Stimulated activated CD4-positive, alpha-beta T cell treated with anti-CD3 and anti-CD28 coated beads, TNF-alpha, amount 100 ng/mL, for 24 hours (primary cell): Measurements from ENCODE around the gene TAS2R3.
"Not testable (repeated sequence)": the region's sequence is repeated elsewhere in the genome, so short reads cannot be mapped to it uniquely, and the experiment has no call there.

Experiments used
- DNase-seq, 3 experiments: peaks; one replicate each; pipeline ENCODE4 v3.0.0-alpha.2; 2020; ENCODE audit warnings: low read depth in 3 of 3

Gene TAS2R3, protein sequence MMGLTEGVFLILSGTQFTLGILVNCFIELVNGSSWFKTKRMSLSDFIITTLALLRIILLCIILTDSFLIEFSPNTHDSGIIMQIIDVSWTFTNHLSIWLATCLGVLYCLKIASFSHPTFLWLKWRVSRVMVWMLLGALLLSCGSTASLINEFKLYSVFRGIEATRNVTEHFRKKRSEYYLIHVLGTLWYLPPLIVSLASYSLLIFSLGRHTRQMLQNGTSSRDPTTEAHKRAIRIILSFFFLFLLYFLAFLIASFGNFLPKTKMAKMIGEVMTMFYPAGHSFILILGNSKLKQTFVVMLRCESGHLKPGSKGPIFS

DNA sequence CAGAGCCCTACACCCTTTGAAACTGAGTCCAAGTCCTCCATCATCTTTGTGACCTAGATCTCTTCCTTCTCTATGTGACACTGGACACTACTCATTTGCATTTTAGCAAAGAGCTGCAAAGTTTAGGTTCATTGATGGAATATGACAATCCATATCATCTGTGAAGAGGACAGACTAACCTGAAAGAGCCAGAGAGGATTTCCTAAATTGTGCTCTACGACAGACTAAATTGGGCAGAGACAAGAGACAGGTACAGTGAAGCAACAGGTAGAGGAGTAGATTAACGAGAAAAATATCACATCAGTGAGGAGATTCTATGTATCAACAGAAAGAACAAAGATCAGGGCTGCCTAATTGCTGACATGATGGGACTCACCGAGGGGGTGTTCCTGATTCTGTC is at the start of gene TAS2R3:
TAS2R3 (plus strand) TSS at position 301 of the 400 bp plus-strand sequence; CDS start at position 363, 62 bp downstream.
- no peak for DNase-seq

DNA sequence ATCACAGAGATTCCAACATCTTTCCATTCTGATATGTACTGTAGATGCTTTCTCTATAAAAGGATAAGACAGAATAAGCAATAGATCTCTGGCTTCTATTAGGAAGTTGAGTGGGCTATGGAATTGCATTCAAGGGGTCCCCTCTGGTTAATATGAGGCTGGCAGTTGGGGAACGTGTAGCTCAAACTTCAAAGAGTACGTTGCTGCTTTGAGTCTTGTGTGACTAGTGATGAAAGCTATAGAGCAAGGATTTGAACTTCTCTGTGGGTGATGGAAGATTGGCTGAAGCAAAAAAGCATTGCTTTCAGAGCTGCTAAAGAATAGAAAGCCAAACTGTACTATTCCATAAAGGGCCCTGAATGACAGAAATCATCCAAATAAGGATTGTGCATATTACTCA is 49.3 kb upstream of the TAS2R3 start:
- no peak for DNase-seq

DNA sequence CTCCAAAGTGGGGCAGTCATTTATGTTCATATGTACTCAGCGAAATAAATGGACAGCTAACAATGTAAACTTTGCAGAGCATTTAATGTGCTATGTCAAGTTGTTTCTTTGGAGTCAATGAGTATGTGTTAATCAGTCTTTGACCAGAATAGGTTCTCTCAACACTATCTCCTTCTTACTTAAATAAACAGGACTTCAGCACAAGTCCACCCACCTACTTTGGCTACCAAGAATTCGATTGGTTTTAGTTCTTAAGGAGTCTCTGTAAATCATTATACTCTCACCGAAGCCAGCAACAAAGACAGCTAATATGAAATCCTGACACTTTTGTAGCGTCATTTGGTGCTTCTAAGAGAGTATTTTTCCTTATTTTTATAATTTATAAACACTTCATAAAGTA is 48.9 kb upstream of the TAS2R3 start:
- no peak for DNase-seq

DNA sequence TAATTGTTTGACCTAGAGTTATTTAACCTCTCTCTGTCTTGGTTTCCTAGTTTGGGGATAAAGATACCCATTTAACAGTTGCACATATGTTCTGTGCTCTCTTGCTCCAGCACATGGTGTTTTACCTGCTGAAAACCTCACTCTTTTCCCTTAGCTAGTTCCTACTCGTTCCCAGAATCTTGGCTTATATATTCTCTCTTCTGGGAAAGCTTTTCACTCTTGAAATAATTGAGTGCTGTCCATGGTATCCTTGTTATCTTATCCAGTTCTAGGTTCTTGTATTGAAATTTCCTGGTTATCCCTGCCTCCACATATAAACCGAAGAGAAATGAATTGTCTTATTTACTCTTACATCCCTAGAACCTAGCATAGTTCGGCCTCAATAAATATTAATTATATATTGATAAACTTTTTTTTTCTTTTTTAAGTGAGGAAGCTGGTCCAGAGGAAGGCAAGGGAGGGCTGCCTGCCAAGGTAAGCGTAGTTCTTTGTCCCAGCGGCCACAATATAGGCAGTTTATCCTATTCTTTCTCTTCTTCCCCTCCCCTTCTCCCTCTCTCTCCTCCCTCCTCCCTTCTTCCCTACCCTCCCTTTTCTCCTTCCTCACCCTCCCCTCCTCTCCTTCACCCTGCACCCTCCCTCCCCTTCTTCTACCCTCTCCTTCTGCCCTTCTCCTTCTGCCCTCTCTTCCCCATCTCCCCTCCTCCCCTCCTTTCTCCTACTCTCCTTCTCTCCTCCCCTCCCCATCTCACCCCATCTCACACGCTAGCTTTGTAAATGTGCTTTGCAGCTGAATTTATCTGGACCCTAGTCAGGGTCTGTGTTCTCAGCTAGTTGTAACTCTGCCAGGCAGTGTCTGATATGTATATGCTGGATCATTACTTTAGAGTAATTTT is 47.9 kb upstream of the TAS2R3 start:
- no peak for DNase-seq

DNA sequence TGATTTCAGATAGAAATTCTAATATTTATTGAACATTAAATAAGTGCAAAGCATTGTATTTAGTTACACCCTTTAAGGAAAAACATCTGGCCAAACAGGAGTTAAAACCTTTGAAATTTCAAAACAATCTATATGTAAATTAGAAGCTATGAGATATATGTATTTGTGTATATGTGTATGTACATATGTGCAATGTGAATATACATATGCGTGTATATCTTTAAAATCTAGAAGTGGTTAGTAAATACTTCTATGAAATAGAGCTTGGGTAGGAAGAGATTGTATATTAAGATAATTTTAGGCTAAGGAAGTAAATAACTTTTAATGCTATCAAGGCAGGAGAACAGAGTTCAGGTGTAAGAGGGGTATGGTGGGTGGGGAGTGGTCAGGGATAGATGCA is 46.4 kb upstream of the TAS2R3 start:
- no peak for DNase-seq

DNA sequence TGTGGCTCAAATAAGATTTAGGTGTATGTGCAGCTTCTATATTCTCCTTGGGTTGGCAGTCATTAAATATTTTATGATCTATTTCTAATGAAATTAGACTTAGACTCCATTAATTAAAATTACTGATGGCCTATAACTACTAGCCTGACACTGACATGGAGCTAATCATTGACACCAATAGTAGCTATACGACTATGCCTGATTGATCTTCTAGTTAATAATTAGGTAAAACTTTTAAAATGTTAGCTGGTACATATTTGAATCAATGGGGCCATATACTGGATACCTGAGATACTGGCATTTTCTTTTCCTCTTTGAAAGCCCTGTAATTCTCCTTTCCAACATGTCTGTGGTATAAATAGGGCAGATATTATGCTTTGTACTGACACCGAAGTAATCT is 41.4 kb upstream of the TAS2R3 start:
- DNase-seq = no peak

DNA sequence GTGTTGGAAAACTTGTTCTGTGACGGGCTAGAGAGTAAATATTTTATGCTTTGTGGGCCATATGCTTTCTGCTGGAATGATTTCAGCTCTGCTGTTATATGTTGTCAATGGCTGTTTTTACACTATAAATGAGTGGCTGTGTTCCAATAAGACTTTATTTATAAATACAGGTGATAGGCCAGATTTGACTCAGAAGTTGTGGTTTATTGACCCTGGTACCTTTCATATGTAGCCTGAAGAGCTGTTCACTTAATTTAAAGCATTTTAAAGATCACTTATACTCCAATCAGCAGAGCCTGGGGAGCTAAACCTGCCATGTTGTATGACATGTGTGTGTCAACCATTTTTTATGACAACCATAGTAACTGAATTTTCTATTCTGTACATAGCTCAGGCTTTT is 34.9 kb upstream of the TAS2R3 start:
- DNase-seq = no peak

DNA sequence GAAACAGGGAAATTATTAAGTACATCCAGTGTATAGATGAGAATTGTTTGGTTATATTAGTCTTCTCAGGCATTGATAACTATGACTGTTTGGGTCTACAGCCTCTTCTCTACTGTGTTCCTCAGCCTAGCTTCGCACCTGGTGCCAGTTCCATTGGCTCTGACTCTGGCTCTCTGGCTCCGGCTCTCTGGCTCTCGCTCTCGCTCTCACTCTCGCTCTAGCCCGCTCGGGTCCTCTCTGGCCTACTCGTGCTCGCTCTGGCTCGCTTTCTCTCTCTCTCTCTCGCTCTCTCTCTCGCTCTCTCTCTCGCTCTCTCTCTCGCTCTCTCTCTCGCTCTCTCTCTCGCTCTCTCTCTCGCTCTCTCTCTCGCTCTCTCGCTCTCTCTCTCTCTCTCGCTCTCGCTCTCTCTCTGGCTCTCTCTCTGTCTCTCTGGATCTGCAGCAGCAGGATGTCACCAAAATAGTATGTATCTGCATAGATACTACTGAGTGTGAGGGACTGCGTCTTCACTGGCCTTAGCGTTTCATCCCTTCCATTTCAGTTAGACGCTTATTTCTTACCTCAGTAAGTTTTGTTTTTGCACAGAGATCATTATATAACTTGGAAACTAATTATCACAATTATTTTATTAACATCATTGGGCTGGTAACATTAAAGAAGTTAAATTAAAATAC is 32.3 kb upstream of the TAS2R3 start:
- no peak for DNase-seq

DNA sequence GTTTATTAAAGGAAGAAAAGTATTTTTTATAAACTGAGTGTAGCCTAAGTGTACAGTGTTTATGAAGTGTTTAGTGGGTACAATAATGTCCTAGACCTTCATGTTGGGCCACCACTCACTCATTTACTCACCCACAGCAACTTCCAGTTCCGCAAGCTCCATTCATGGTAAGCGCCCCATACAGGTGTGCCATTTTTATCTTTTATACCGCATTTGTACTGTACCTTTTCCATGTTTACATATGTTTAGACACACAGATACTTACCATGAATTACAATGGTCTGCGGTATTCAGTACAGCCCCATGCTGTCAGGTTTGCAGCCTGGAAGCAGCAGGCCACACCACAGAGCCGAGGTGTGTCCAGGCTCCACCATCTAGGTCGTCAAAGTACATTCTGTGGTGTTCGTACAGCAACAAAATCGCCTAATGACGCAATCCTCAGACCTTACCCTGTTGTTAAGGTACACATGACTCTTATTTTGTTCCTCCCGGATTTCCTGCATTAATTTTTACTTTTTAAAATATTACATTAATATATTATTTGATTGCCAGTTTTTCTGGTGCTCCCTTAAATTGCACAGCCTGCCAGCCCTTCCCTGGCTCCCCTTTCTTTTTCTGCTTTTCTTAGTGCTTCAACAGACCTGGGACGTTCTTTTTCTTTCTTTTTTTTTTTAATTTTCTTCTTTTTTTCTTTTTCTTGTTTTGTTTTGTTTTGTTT is 26.6 kb upstream of the TAS2R3 start:
- DNase-seq = no peak

DNA sequence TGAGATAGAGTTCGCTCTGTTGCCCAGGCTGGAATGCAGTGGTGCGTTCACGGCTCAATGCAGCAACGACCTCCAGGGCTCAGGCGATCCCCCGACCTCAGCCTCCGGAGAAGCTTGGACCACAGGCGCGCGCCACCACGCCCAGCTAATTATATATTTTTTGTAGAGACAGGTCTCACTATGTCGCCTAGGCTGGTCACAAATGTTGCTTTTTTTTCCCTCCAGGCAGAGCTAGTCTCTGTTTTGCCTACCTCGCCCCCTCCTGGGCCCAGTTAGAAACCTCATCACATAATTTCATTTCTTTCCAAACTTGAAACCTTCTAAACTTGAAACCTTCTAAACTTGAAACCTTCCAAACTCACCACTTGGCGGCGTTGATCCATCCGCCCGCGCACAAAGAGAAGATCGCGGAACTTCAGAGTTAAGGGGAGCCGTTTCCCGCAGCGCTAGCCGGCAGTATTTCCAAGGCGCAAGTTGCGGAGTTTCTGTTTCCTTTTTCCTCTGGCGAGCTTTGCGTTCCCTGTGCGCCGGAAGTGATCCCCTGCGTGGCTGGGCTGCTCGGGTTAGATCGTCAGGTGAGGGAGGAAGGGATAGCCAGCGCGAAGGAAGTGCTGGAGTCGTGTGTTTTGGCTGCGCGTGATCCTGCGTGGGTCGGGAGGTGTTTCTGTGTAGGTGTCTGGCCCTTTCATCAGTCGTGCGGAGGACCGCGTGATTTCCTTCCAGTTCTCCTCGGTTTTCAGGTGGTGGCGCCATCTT is 25.9 kb upstream of the TAS2R3 start, which contains the start of gene SSBP1:
SSBP1 (plus strand) TSS at position 523 of the 756 bp plus-strand sequence. CDS start 809 bp downstream, outside the sequence.
- DNase-seq = peak; percentile 80 to 90 (median 89)

DNA sequence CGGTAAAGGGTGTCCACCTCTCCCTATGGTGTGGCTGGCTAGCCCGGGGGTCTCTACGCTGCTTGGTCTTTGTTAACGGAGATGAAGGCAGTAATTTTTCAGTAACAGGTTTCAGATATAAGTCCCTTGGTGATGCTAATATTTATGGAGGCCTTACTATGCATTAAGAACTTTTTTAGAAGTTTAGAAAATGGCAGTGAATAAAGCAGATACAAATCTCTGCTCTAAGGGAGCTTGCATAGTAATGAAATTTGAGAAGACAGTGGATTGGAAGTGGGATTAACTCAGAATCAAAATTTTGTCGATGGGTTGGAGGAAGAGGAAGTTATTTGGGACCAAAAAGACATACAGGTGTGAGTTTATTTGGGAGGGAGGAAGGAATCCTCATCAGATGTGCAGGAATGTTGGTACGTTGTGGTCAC is 25.3 kb upstream of the TAS2R3 start:
- DNase-seq = no peak

DNA sequence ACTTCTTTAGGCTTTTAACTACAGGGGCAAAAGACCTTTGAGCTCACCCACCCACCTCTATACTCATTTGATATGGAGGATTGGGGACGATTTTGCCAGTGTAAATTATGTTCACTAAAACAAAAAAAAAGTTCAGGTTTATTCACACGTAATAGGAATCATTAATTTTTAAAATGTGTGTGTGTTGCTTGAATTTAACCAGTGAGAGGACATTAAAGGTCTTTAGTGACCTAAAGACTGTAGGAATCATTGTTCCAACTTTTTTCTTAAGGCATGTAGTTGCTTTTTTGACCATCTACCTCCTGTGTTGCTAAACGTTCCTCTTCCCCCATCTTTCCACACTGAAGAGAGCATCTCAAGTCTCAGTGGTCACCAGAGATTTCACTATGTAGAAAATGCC is 24.6 kb upstream of the TAS2R3 start:
- DNase-seq = no peak

DNA sequence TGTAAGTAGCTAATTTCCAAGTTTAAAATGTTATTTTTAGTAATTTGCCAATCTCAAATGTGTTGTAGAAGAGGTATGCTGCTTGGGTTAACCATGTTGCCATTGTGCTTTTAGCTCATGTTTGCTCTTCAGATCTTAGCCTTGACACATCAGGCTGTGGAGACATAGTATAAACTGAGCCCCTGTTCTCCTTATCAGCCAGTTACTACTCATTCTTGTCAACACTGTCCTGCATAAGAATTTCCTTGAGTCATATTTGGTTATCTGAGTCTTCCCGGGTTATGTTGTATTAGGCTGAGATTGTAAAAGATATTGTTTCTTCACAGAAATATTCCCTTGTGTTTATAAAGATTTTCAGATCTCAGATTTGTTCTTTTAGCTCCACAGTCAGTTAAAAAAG is 21.7 kb upstream of the TAS2R3 start:
- DNase-seq = no peak

DNA sequence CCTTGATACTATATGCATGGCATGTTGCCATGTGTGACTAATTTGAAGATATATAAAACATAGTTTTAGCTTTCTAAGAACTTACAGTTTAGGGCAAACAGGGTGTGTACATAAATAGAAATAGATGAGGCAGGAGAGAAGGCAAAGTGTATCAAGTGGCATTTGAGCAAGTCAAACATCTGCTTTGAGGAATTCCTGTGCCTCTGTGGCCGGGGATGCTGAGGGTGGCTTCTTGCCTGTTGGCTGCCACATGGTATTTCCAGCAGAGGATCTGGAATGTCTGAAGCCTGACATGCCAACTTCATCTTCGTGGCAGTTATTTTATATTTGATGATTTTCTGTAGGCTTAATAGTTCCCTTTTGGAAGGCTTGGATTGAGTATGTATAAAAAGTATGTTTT is 19.8 kb upstream of the TAS2R3 start:
- DNase-seq = no peak

DNA sequence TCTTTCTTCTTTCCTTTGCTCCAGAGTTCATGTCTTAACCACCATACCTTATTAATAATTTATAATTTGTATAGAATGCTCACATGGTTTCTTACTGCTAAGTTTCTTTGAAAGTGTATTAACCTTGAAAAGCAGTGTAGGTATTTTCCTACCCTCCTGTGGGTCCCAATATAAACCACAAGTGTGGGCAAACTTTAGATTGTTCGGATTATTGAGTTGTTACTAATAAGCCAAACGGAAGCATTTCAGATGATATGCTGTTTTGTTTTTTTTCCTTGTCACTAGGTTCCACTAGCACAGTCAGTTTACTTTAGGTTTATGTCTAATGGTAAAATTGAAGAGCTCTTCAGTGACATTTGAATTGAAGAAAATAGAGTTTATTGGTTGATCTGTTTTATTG is 15.5 kb upstream of the TAS2R3 start:
- DNase-seq = no peak

DNA sequence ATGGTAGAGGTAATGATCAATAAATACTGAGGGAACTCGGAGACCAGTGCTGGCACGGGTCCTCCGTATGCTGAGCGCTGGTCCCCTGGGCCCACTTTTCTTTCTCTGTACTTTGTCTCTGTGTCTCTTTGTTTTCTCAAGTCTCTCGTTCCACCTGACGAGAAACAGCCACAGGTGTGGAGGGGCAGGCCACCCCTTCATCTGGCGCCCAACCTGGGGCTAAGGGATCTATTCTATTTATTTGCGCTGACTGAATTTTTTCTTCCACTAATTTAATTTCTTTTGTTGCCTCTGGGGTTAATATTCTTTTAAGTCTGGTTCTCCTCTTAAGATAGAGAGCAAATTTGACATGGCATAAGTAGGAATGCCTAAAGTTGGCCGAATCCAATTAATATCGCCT is 12.0 kb upstream of the TAS2R3 start:
- DNase-seq = not testable (repeated sequence)

DNA sequence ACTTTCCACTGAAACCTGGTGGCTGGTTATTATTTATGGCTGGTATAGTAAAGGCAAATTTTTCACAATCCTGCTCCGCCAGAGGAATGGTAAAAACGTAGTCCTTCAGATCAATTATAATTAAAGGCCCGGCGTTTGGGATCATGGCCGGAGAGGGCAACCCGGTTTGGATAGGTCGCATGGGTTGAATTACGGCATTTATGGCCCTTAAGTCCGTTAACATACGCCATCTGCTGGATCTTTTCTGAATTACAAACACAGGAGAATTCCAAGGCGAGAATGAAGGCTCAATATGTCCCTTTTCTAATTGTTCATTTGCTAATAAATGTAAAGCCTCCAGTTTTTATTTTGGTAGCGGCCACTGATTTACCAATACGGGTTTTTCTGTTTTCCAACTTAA is 11.3 kb upstream of the TAS2R3 start:
- no peak for DNase-seq

DNA sequence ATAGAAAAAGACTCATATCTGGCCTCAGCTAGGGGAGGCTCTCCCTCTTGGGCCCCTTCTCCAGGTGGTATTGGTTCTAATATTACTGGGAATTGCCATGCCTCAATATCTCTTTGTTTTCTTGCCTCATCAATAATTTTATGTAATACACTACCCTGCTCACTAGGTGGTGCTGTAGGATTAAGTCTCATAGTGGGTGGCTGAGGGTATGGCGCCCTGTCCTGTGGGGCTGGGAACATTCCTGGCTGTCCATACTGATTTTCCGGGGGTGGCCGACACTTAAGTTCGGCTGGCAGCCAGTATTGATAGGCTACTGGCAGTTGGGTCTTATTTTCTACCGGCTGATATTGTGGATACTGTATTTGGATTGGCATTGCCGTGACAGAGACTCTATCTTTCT is 9.0 kb upstream of the TAS2R3 start:
- no peak for DNase-seq

DNA sequence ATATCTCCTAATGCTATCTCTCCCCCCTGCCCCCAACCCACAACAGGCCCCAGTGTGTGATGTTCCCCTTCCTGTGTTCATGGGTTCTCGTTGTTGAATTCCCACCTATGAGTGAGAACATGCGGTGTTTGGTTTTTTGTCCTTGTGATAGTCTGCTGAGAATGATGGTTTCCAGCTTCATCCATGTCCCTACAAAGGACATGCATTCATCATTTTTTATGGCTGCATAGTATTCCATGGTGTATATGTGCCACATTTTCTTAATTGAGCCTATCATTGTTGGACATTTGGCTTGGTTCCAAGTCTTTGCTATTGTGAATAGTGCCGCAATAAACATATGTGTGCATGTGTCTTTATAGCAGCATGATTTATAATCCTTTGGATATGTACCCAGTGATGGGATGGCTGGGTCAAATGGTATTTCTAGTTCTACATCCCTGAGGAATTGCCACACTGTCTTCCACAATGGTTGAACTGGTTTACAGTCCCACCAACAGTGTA is 6.2 kb downstream of the TAS2R3 start:
- DNase-seq = not testable (repeated sequence)

DNA sequence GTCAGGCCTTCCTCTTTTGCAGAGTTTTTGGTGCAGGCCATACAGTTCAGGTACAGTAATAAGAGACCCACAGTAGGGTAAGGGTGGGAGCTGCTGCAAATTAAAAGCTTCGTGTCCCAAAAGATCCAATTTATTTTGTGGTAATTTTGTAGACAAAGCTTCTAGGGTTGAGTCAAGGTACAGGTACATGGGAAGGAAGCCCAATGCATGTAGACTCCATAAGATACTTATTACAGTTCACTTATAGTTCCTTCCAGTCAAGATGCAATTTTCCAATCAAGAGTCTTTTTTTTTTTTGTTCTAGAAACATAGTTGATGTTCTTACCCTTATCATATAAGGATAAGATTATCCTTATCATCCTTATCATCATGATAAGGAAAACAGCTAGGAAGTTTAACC is 12.5 kb downstream of the TAS2R3 start, which contains the start of gene TAS2R4:
TAS2R4 (plus strand) TSS at position 301 of the 400 bp plus-strand sequence. CDS start 1,815 bp downstream, outside the sequence.
- no peak for DNase-seq
